Thymus (tissue), 11 donors: ENCODE results near the gene KSR1. TPM values are rescaled to one million over a fixed set of nuclear protein-coding genes. Genes with fewer than 3 reads are reported as not detected.
A peak's percentile ranks its signal among the peaks of the same experiment; 100 is the strongest.
"Not testable (repeated sequence)": the region's sequence is repeated elsewhere in the genome, so short reads cannot be mapped to it uniquely, and the experiment has no call there.

Source experiments
- DNase-seq, 9 donors: peaks; one replicate each; pipeline ENCODE4 v3.0.0-alpha.2; 2013; ENCODE audit warnings: low spot score in 9 of 9, low read depth in 6 of 9, missing footprints in 1 of 9
- H3K27ac ChIP-seq, 2 donors: one replicate each; pipeline ENCODE4 v1.5.1; 2013; ENCODE audit warnings: control low read depth in 1 of 2, low read depth in 1 of 2, low read length in 1 of 2, mild to moderate bottlenecking in 1 of 2, moderate library complexity in 1 of 2
- H3K27me3 ChIP-seq, 2 donors: one replicate each; pipeline ENCODE4 v1.5.1; 2013; ENCODE audit warnings: low read length in 1 of 2; ENCODE audit not compliant: control insufficient read depth in 2 of 2, insufficient read depth in 1 of 2
- H3K36me3 ChIP-seq, 2 donors: one replicate each; pipeline ENCODE4 v1.5.1; 2013; ENCODE audit warnings: low read length in 1 of 2, mild to moderate bottlenecking in 1 of 2, moderate library complexity in 1 of 2; ENCODE audit not compliant: control insufficient read depth in 2 of 2, insufficient read depth in 2 of 2
- H3K4me1 ChIP-seq, 2 donors: one replicate each; pipeline ENCODE4 v1.5.1; 2013; ENCODE audit warnings: low read length in 2 of 2; ENCODE audit not compliant: control insufficient read depth in 2 of 2, insufficient read depth in 2 of 2
- H3K4me3 ChIP-seq, 2 donors: one replicate each; pipeline ENCODE4 v1.5.1; 2013; ENCODE audit warnings: low read length in 2 of 2, control low read depth in 1 of 2, mild to moderate bottlenecking in 1 of 2
- H3K9me3 ChIP-seq, 2 donors: one replicate each; pipeline ENCODE4 v1.5.1; 2013; ENCODE audit warnings: low read length in 1 of 2, mild to moderate bottlenecking in 1 of 2; ENCODE audit not compliant: control insufficient read depth in 2 of 2, insufficient read depth in 1 of 2
- WGBS: extraction: QIAGEN DNeasy Blood & Tissue Kit; methylation state at CpG from one replicate; pipeline ENCODE4 v1.1.7; 2013; 5-methylcytosine and 5-hydroxymethylcytosine counted together
- polyA plus RNA-seq: library from polyadenylated mRNA; stranded (reverse); fragments of 200-250 nt; gene quantifications from one replicate; pipeline ENCODE4 v1.2.3, GENCODE V29; 2013
- total RNA-seq: library from RNA; stranded (reverse); fragments of 120-200 nt; gene quantifications from one replicate; pipeline ENCODE4 v1.2.4, GENCODE V29; 2013
- donor health status: healthy.

Gene KSR1
- total and polyA plus RNA-seq, 2 donors, result 12.5 to 32.8 TPM

DNA sequence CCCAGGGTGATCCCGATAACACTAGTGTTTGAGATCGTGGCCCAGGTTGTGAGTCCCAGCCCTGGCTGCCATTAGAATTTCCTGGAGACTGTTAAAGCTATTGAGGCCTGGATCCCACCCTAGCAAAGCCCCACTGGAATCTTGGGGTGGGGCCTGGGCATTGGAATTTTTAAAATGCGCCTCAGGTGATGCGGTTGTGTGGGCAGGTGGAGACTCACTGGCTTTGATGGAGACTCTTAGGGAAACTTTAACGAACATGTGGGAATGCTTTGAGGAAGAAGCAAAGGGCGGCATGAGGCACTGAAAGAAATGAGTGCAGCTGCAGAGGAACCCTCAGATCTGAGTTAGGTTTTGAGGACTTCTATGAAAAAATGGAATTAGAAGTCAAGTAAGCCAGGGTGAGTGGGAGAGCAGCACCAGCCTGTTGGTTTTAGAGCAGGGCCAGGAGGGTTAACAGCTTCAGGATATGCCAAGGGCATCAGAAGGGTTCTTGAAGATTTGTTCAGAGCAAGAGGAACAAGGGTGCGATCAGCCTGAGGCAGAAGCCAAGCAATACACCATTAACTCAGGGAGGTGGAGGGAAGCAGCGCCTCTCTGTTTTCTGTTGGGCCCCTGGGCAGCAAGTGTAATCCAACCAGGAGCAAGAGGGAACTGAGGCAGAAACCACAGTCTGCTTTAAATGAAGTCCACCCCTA is 42.5 kb downstream of the KSR1 start:
- H3K9me3 ChIP-seq, result peaks cover 1 to 9% of the 10 kb centered on the region in 2 donors
- H3K27me3 ChIP-seq, result no peaks in the 10 kb centered on the region
- H3K27ac ChIP-seq, result peak overlapping the region in 1 of 2 donors; percentile 50
- H3K36me3 ChIP-seq, result no peaks in the 10 kb centered on the region
- no peak for DNase-seq
- peaks cover 0 to 24% of the 10 kb centered on the region in 2 donors for H3K4me1 ChIP-seq
- 97% methylated on average over 8 of the region's 8 CpGs for WGBS
- no peak overlapping the region for H3K4me3 ChIP-seq

DNA sequence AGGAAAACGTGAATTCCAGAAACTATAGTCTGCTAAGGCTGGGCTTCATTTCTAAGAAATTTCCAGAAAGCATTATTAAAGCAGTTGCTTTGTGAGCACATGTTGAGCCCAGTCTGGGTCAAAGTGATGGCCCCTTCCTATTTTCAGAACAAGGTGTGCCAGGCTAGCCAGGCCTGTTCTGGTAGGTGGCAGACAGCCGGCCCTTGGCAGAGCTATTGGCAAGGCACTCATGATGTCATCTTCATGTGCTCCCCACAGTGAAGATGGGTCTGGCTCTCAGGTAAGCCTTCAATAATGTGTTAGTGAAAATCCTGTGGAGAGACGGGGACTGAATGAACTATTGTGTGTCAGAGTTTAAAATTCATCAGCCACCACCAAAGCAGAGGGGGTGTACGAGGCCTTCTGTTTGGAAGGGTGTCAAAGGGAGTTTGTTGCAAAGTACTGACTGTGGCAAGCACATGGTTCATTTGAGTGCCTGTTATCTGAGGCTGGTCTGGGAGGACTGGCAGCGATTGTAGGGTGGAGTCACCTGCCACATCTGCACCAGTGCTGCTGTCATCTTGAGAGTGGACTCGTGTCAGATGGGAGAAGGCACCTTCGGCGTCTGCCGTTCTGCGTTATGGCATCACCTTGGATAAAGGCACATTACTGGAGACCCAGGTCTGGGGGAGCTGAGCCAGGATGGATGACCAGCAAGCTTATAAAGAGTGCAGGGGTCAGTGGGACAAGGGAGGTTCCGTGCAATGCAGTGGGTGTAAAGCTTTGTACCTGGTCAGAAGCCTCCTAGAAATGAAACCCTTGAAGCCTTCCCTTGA is 43.4 kb downstream of the KSR1 start:
- no peak overlapping the region for H3K4me3 ChIP-seq
- H3K4me1 ChIP-seq, result peaks cover 0 to 27% of the 10 kb centered on the region in 2 donors
- WGBS, result 98% methylated on average over 11 of the region's 11 CpGs
- H3K36me3 ChIP-seq, result no peaks in the 10 kb centered on the region
- no peaks in the 10 kb centered on the region for H3K27me3 ChIP-seq
- DNase-seq, result no peak
- H3K27ac ChIP-seq, result peak overlapping the region; percentile 26 to 50
- peaks cover 1 to 9% of the 10 kb centered on the region in 2 donors for H3K9me3 ChIP-seq

DNA sequence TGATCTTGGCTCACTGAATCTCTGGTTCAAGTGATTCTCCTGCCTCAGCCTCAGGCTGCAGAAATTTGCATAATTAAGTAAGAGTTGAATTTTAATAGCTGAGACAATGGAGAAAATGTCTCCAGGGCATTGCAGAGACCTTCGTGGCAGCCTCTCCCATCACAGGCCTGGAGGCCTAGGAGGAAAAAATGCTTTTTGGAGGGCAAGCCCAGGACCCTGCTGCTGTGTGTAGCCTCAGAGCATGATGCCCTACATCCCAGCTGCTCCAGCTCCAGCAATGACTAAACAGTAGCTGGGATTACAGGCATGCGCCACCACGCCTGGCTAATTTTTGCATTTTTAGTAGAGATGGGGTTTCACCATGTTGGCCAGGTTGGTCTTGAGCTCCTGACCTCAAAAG is 45.1 kb downstream of the KSR1 start:
- not testable (repeated sequence) for H3K36me3 ChIP-seq, DNase-seq, H3K4me3 ChIP-seq, H3K27ac ChIP-seq, H3K27me3 ChIP-seq, H3K9me3 ChIP-seq
- peaks cover 0 to 32% of the 10 kb centered on the region in 2 donors for H3K4me1 ChIP-seq
- WGBS, result 97% methylated on average over 3 of the region's 3 CpGs

DNA sequence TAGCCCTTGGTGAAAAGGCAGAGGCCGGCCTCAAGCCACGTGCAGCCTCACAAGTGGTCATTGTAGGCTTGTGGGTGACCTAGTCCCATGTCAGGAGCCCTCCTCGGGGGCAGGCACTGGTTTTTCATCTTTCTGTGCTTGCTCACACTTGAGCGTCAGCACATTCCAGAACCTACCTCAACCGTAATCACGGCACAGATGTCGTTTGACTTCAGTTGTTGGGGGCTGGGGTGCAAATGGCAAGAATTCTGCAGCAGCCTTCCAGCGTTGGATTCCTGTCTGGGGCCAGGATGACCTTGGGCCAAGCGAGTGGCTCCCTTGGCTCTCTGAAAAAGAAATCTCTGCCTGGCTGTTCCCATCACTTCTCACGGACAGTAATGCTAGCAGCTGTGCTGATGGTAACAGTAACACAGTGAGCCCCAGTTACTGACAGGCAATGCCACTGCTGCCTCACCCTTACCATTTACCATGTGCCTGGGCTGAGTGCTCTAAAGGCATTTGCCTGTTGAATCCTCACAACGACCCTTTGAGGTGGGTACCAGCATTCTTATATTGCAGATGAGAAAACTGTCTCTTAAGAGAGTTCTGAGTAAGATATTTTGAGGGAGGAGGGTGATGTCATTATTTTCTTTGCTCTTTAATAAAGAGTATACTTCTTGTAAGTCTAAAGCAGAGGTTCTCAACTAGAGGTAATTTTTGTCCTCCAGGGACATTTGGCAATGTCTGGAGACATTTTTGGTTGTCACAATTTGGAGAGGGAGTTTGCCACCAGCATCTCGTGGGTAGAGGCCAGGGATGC is 46.5 kb downstream of the KSR1 start:
- Histone ChIP-seq H3K27ac (peak overlapping the region; percentile 38 to 49), H3K4me1 (peaks cover 0 to 35% of the 10 kb centered on the region in 2 donors), H3K36me3 (no peaks in the 10 kb centered on the region)

DNA sequence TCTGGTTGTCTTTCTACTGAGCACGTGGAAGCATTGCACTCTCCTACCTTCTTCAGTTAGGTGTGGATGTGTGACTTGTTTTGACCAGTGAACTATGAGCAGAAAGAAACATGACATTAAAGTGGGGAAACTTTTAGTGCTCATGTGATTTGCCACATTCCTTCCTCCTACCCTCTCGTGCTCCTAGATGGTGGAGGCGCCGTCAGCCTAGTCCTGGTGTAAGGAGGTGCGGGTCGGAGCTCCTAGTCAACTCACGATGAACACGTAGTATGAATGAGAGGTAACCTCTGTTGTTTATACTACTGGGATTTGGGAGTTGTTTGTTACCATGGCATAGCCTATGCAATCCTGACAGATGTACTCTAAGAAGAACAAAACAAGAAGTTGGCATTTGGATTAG is 47.4 kb downstream of the KSR1 start:
- WGBS, result 97% methylated on average over 8 of the region's 8 CpGs
- Histone ChIP-seq H3K27ac (peak overlapping the region in 1 of 2 donors; percentile 17), H3K27me3 (no peaks in the 10 kb centered on the region)

More for the DNA sequence above, 46.5 kb downstream of the KSR1 start:
- Histone ChIP-seq H3K4me3 (no peak overlapping the region), H3K9me3 (peaks cover 1 to 9% of the 10 kb centered on the region in 2 donors), H3K27me3 (no peaks in the 10 kb centered on the region)
- no peak for DNase-seq
- WGBS, result 94% methylated on average over 12 of the region's 12 CpGs

DNA sequence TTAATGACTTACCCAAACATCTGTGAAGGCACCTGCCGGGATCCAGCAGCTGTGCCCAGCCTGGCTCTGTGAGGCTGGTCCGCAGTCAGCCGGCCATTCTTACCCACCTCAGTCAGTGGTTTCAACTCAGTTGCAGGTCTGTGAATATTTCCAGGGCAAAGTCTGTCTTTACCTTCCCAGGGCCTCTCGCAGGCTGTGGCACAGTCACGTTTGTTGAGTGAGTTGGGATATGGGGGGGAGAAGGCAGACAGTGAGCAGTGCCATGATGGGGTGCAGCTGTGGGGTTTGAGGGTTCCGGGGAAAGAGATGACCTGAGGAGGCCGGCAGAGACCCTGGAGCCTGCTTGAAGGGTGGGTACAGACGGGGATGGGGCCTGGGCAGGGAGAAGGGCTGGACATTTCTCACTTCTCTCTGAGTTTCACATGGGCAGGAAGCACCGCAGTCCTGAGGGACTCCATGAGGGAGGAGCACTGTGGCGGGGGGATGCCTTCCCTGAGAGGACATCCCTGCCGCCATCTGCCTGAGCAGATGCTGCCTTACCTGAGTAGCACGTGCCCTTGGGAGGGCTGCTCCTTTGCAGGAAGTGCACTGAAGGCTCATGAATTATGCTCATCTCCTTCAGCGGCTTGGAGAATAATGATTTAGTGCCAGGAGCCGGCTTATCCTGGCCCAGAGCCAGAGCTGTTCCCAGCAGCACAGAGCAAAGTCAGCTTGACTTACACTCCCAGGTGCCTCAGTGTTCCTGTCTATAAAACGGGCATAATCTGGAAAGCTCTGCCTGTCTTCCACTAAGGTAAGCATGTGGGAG is 48.1 kb downstream of the KSR1 start:
- peak overlapping the region in 1 of 2 donors; percentile 26 for H3K27ac ChIP-seq
- H3K36me3 ChIP-seq, result no peaks in the 10 kb centered on the region
- peaks cover 0 to 29% of the 10 kb centered on the region in 2 donors for H3K4me1 ChIP-seq
- H3K4me3 ChIP-seq, result no peak overlapping the region
- 91% methylated on average over 15 of the region's 15 CpGs for WGBS
- no peaks in the 10 kb centered on the region for H3K27me3 ChIP-seq
- DNase-seq, result no peak
- peaks cover 1 to 9% of the 10 kb centered on the region in 2 donors for H3K9me3 ChIP-seq

More for the DNA sequence above, 47.4 kb downstream of the KSR1 start:
- peaks cover 0 to 31% of the 10 kb centered on the region in 2 donors for H3K4me1 ChIP-seq
- H3K4me3 ChIP-seq, result no peak overlapping the region
- peaks cover 1 to 9% of the 10 kb centered on the region in 2 donors for H3K9me3 ChIP-seq
- no peaks in the 10 kb centered on the region for H3K36me3 ChIP-seq
- no peak for DNase-seq

DNA sequence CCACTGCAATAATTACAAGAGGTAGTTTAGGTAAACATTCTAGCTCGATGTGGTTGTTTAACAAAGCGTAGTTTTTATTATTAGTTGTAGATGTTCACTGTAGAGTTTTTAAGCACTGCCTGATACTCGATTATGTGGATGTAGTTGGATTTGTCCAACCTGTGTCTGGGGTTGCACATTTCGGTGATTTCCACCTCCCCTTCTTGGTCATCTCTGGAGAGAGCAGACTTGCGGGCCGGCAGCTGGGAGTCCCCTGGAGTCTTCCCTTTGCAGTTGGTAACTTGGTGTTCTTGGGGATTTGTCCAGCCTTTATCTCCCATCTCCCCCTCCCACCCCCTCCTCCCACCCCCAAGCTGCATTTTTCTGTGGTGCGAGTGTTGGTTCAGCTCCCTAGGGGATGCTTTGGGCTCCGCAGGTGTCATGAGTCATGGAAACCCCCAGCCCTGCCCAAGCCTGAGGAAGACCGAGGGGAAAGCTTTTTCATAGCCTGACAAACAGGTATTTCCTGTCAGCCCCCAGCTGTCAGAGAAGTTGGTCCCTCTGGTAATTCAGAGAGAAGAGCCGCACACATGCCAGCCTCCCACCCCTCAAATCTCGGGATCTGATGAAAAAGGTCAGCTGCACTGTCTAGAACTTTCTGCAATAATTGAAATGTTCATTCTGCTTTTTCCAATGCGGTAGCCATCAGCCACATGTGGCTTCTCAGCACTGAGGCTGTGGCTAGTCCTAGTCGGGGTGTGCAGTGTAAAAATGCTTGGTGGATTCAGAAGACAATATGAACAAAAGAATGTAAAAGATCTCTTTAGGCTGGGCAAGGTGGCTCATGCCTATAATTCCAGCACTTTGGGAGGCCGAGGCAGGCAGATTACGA is 50.3 kb downstream of the KSR1 start:
- Histone ChIP-seq H3K4me1 (peaks cover 0 to 38% of the 10 kb centered on the region in 2 donors), H3K27me3 (no peaks in the 10 kb centered on the region), H3K27ac (peak overlapping the region in 1 of 2 donors; percentile 77), H3K4me3 (no peak overlapping the region), H3K9me3 (peaks cover 0 to 6% of the 10 kb centered on the region in 2 donors), H3K36me3 (no peaks in the 10 kb centered on the region)
- peak in 2 of 9 donors; percentile 14 to 44 for DNase-seq
- WGBS, result 60% methylated on average over 15 of the region's 15 CpGs
